Spleen (tissue), 7 donors: ENCODE measurements around the gene ADAM10.

Source experiments
- CTCF ChIP-seq, 11 experiments: fragments of 200-600 bp in 7 of 11; fragments of 450-650 bp in 4 of 11; sonication (generic) in 4 of 11; IDR thresholded peaks in 8 of 11; conservative IDR thresholded peaks in 3 of 11; 1 replicate in 7 of 11; 2 replicates in 4 of 11; pipeline versions ENCODE4 v1.4.0 to v1.8.0; 2016 to 2021; ENCODE audit warnings: antibody characterized with exemption in 11 of 11, inconsistent platforms in 4 of 11, mild to moderate bottlenecking in 1 of 11
- POLR2A ChIP-seq, 3 donors: fragments of 450-650 bp; IDR thresholded peaks; one replicate each; pipeline ENCODE4 v1.5.1; 2017; ENCODE audit warnings: antibody characterized with exemption in 3 of 3, mild to moderate bottlenecking in 1 of 3
- donor health status: DM: no; HTN: no; CAD: no; lungs with moderate emphysema.
- donor health status: DM: no; HTN: no; CAD: no.
- donor health status: DM: no; HTN: no; CAD: no.

- TF ChIP-seq CTCF (IDR thresholded peaks at IDR 0.05 in 8 of 11, conservative IDR thresholded peaks at IDR 0.05 in 3 of 11), result no peak
- no peak for TF ChIP-seq POLR2A (IDR thresholded peaks at IDR 0.05)
These were observed 158.6 kb downstream of the ADAM10 start for GRCh38 chr15:58590926-58591325.
